Motor neuron (in vitro differentiated cells): ENCODE results near the gene VIPR2. TPM values are rescaled to one million over a fixed set of nuclear protein-coding genes. Genes with fewer than 3 reads are reported as not detected.

Source experiments
- ATAC-seq, 8 experiments: fragments of 200-7000 bp; cut with Tn5 transposase; replicated peaks in 6 of 8; 2 replicates each; pipeline ENCODE4 v1.8.0; 2021; ENCODE audit warnings: mild to moderate bottlenecking in 8 of 8, moderate library complexity in 8 of 8
- H3K27ac ChIP-seq, 2 donors: fragments of 250-450 bp; sonication (Bioruptor Pico); 2 replicates each; pipeline ENCODE4 v1.9.0; 2021; ENCODE audit warnings: antibody characterized with exemption in 2 of 2, mild to moderate bottlenecking in 2 of 2, moderate library complexity in 1 of 2
- H3K4me1 ChIP-seq, 2 donors: fragments of 250-450 bp; sonication (Bioruptor Pico); replicated peaks in 1 of 2; 2 replicates each; pipeline ENCODE4 v1.6.1; 2021; ENCODE audit warnings: antibody characterized with exemption in 2 of 2, mild to moderate bottlenecking in 2 of 2, moderate library complexity in 1 of 2
- H3K4me3 ChIP-seq, 5 donors: fragments of 250-450 bp; sonication (Bioruptor Pico); 2 replicates each; pipeline ENCODE4 v1.9.0; 2021; ENCODE audit warnings: antibody characterized with exemption in 5 of 5, mild to moderate bottlenecking in 5 of 5, moderate library complexity in 4 of 5
- WGBS, 10 experiments: fragments of 450-650 bp; shearing (Covaris generic); methylation state at CpG; one replicate each; pipeline ENCODE4 v1.0.0; 2022; 5-methylcytosine and 5-hydroxymethylcytosine counted together
- in situ Hi-C, 9 experiments: fragments of 400-800 bp; cut with MboI; loops; one replicate each; pipeline ENCODE4 v1.15.0; 2021; ENCODE audit warnings: low sequenced_read_pairs in 9 of 9, low pct_unique_long_range_greater_than_20kb in 2 of 9; ENCODE audit not compliant: unreplicated experiment in 9 of 9
- total RNA-seq, 8 experiments: library from RNA; unstranded; fragments of 300-600 nt; gene quantifications; 2 replicates each; pipeline versions ENCODE4 v1.2.3 to v1.2.4, GENCODE V29; 2022

VIPR2 gene
- total RNA-seq, 8 experiments from 2014 or later = 0.05 to 2.0 (median 0.73) TPM; not detected in 1

GRCh38 chr7:159026271-159027055 is 118.2 kb downstream of the VIPR2 start:
- 32 to 80% (median 46%) methylated on average over 1 to 19 of the region's 33 CpGs; no CpG with 5 or more reads in 1 of the 10 experiments for WGBS, 10 experiments
- in situ Hi-C loops = no loop called here

DNA sequence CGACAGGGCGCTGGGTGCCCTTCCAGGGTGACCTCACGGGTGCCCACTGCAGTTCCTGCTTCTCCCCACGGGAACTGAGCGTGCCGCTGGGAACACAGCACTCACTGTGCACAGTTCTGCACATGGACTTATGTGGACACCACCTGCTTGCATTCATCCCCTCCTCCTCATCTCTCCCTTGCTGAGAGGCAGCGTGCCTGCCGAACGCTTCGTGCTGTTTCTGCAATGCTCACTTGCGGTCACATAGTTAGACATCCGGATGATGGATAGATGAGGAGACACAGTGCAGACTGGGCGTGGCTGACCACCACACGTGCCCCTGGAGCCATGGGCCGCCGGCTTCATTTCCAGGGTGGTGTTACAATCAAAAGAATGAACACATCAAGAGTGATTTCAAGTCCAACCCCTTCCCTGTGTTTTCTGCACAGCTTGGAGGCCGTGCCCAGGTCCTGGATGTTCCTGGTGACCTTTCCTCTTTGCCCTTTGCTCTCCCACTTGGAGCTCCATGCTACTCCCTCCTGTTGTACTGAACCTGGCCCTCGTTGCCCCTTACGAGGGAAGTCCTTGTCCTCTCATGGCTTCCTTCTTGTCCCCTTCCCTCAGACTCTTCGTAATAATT is 119.4 kb downstream of the VIPR2 start:
- in situ Hi-C loops = no loop called here
- 44 to 100% (median 77%) methylated on average over 1 to 14 of the region's 20 CpGs; no CpG with 5 or more reads in 2 of the 10 experiments for WGBS, 10 experiments
- ATAC-seq = peak in 5 of 8 experiments; percentile 10 to 69 (median 63)

More at GRCh38 chr7:159026271-159027055, 118.2 kb downstream of the VIPR2 start:
- Histone ChIP-seq H3K4me1 (peaks cover 48% of the 10 kb centered on the region in 2 donors), H3K27ac (no peak overlapping the region), H3K4me3 (no peak overlapping the region)
- ATAC-seq = no peak

GRCh38 chr7:159024280-159024951 is 120.3 kb downstream of the VIPR2 start:
- Histone ChIP-seq H3K4me1 (peaks cover 36 to 37% of the 10 kb centered on the region in 2 donors), H3K27ac (no peak overlapping the region), H3K4me3 (no peak overlapping the region)
- in situ Hi-C loops = no loop called here
- WGBS, 10 experiments = 72 to 100% (median 90%) methylated on average over 1 to 14 of the region's 48 CpGs; no CpG with 5 or more reads in 3 of the 10 experiments
- no peak for ATAC-seq

More for the DNA sequence above, 119.4 kb downstream of the VIPR2 start:
- Histone ChIP-seq H3K4me3 (no peak overlapping the region), H3K4me1 (peaks cover 37 to 38% of the 10 kb centered on the region in 2 donors), H3K27ac (no peak overlapping the region)

GRCh38 chr7:159023746-159024145 is 120.9 kb downstream of the VIPR2 start:
- in situ Hi-C loops = no loop called here
- H3K27ac ChIP-seq = no peak overlapping the region
- WGBS, 10 experiments = 87% methylated on average over 3 of the region's 12 CpGs; no CpG with 5 or more reads in 9 of the 10 experiments
- no peak overlapping the region for H3K4me3 ChIP-seq
- peaks cover 36 to 37% of the 10 kb centered on the region in 2 donors for H3K4me1 ChIP-seq
- ATAC-seq = no peak

DNA sequence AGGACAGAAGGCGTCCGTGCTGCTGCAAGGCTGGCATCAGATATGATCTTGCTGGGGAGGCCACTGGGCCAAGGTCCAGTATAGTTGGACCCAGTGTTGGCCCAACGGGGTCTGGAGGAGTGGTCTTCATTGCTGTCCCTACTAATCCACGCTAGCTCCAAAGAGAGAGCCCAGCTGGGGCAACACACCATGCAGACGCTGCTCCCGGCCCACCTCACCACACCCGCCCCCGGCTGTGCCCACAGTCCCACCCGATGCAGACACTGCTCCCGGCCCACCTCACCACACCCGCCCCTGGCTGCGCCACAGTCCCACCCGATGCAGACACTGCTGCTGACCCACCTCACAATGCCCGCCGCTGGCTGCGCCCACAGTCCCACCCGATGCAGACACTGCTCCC is 121.5 kb downstream of the VIPR2 start:
- 83 to 100% (median 90%) methylated on average over 1 to 2 of the region's 17 CpGs; no CpG with 5 or more reads in 7 of the 10 experiments for WGBS, 10 experiments
- in situ Hi-C loops = no loop called here
- no peak for ATAC-seq
- Histone ChIP-seq H3K4me3 (no peak overlapping the region), H3K4me1 (peaks cover 31 to 35% of the 10 kb centered on the region in 2 donors), H3K27ac (no peak overlapping the region)

- Histone ChIP-seq H3K4me1 (peaks cover 23 to 27% of the 10 kb centered on the region in 2 donors), H3K4me3 (no peak overlapping the region), H3K27ac (no peak overlapping the region)
- in situ Hi-C loops = no loop called here
- peak in 3 of 8 experiments; percentile 53 to 78 (median 62) for ATAC-seq
- WGBS, 10 experiments = 60 to 100% (median 84%) methylated on average over 1 to 10 of the region's 20 CpGs; no CpG with 5 or more reads in 3 of the 10 experiments
Observed at GRCh38 chr7:159022238-159022993, 122.3 kb downstream of the VIPR2 start.

DNA sequence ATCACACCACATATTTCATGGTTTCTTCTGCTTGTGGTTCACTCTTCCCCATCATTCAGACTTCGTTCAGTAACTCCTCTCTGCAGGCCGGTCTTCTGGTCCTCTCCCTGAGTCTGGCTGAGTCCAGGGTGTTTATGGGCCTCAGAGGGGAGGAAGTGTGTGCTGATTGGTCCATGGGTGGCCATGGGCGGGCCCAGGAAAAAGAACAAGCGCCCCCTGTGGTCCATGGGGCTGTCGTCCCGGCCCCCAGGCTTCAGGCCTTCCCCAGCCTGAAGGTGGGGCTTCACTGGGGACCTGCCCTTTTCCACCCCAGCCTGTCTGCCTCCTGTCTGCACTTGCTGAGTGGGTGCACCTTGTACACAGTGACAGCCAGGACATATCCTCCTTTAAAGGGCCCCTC is 123.7 kb downstream of the VIPR2 start:
- ATAC-seq = peak in 6 of 8 experiments; percentile 32 to 90 (median 44)
- WGBS, 10 experiments = 13 to 90% (median 33%) methylated on average over 1 to 2 of the region's 6 CpGs; no CpG with 5 or more reads in 5 of the 10 experiments

GRCh38 chr7:159019111-159019510 is 125.6 kb downstream of the VIPR2 start:
- Histone ChIP-seq H3K4me1 (peaks cover 6 to 8% of the 10 kb centered on the region in 2 donors), H3K27ac (no peak overlapping the region), H3K4me3 (no peak overlapping the region)
- in situ Hi-C loops = no loop called here
- ATAC-seq = no peak
- 5 to 100% (median 72%) methylated on average over 1 to 4 of the region's 5 CpGs; no CpG with 5 or more reads in 2 of the 10 experiments for WGBS, 10 experiments

More for the DNA sequence above, 123.7 kb downstream of the VIPR2 start:
- Histone ChIP-seq H3K4me3 (no peak overlapping the region), H3K27ac (no peak overlapping the region), H3K4me1 (peaks cover 9 to 12% of the 10 kb centered on the region in 2 donors)
- in situ Hi-C loops = no loop called here

DNA sequence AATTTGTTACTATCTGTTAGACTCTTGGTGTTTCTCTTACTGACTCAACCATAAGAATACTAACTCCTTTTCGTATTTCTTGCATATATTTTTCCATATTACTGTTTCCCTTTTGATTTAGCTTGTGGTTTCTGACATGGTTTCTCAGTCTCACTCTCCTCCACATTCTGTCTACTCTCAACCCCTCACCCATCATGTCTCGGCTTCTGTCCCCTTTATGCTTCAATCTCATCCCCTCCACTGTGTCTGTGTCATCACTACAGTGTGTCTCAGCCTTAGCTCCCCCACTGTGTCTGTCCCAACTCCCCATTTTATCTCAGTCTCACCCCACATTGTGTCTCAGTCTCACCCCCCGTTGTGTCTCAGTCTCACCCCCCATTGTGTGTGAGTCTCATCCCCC is 126.9 kb downstream of the VIPR2 start:
- no peak for ATAC-seq
- 13 to 100% (median 70%) methylated on average over 1 to 2 of the region's 3 CpGs; no CpG with 5 or more reads in 2 of the 10 experiments for WGBS, 10 experiments
- in situ Hi-C loops = no loop called here
- Histone ChIP-seq H3K27ac (no peak overlapping the region), H3K4me1 (peaks cover 6 to 8% of the 10 kb centered on the region in 2 donors), H3K4me3 (no peak overlapping the region)

GRCh38 chr7:159017210-159017609 is 127.5 kb downstream of the VIPR2 start:
- Histone ChIP-seq H3K4me3 (no peak overlapping the region), H3K27ac (no peak overlapping the region), H3K4me1 (peaks cover 6 to 8% of the 10 kb centered on the region in 2 donors)
- 38 to 90% (median 53%) methylated on average over 1 to 3 of the region's 10 CpGs; no CpG with 5 or more reads in 6 of the 10 experiments for whole genome bisulfite sequencing, 10 experiments
- in situ Hi-C loops = no loop called here
- no peak for ATAC-seq

GRCh38 chr7:159016591-159016990 is 128.1 kb downstream of the VIPR2 start:
- H3K4me3 ChIP-seq = no peak overlapping the region
- WGBS, 10 experiments = 70 to 100% (median 80%) methylated on average over 2 to 11 of the region's 19 CpGs; no CpG with 5 or more reads in 5 of the 10 experiments
- ATAC-seq = no peak
- peaks cover 6 to 8% of the 10 kb centered on the region in 2 donors for H3K4me1 ChIP-seq
- H3K27ac ChIP-seq = no peak overlapping the region
- in situ Hi-C loops = no loop called here
